HG03039 (cell line): ENCODE measurements around the gene GAB3.

Experiments
- ATAC-seq: cut with Tn5 transposase; IDR thresholded peaks from one replicate; pipeline ENCODE4 v1.9.1; 2021; ENCODE audit warnings: mild to moderate bottlenecking, moderate library complexity; ENCODE audit not compliant: unreplicated experiment

The GAB3 gene, protein sequence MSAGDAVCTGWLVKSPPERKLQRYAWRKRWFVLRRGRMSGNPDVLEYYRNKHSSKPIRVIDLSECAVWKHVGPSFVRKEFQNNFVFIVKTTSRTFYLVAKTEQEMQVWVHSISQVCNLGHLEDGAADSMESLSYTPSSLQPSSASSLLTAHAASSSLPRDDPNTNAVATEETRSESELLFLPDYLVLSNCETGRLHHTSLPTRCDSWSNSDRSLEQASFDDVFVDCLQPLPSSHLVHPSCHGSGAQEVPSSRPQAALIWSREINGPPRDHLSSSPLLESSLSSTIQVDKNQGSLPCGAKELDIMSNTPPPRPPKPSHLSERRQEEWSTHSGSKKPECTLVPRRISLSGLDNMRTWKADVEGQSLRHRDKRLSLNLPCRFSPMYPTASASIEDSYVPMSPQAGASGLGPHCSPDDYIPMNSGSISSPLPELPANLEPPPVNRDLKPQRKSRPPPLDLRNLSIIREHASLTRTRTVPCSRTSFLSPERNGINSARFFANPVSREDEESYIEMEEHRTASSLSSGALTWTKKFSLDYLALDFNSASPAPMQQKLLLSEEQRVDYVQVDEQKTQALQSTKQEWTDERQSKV

DNA sequence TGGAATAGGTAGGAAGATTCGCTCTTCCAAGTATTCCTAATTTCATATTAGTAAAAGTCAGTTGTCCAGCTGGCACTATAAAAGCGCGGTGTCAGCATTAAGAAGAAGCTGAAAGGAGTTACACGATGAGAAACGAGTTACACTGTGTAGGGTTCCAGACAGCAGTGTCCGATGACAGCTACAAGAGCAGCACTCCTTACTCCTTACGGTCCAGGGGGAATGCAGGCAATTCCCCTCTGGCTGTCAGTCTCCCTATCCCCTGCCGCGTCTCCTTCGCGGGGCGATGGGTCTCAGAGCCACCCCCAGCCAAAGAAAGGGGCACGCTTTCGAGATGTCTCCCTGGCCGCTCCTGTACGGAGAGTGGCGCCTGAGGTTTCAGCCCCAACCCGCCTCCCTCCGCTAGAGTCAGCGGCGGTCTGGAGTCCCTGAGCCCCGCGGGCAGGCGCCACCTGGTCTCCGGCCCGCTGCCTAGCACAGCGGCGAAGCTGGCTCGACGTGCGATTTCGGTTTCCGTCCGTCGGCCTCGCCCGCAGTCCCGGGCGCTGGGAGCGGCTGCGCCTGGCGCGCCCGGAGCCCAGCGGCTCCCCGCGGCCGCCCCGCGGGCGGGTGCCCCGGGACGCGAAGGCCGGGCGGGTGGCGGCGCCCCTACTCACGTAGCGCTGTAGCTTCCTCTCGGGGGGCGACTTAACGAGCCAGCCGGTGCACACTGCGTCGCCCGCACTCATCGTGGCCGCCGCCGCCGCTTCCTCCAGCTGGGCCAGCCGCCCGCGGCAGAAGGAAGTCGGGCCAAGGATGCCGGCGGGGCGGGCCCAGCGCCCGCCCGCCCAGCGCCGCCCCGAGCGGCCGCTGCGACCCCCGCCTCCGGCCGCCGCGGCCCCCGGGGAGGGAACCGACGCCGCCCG lies at the start of gene GAB3:
Gene GAB3, minus strand, starts transcription at position 777 of the 902 bp plus-strand sequence. Its CDS starts 52 bp downstream, at position 725.
- no peak for ATAC-seq

DNA sequence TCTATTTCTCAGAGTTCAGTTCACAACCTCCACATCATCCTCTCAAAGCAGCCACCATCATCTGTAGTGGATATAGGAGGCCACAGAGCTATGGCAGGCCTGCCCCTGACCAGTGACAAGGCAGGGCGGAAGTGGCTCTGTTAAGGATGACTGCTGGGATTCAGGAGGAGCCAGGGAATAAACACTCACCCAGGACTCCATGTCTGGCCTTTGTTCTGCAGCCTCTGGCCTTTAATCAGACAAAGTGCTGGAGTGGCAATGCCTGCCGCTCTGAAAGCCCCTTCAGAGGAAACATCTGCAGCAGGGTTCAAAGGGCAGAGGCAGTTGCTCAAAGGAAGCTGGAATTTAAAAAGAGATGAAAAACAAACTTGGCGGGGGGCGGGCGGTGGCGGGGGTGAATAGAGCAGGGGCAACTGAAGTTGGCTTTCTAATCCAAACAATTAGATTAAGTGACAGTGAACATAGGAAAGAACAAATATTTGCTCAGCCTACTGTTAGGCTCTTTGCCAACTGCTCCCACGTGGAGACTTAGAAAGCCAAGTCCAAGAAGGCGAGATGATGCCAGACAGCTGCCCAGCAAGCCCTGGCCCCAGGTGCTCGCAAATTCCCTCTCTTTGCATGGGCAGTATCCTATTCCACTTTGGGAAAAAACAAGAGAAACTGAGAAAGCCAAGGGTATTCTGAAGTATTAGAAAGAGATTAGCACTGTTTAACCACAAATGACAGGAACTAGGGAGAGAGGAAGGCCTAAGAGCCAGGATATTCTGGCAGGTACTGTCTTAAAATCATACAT lies 48.9 kb upstream of the GAB3 start:
- no peak for ATAC-seq

DNA sequence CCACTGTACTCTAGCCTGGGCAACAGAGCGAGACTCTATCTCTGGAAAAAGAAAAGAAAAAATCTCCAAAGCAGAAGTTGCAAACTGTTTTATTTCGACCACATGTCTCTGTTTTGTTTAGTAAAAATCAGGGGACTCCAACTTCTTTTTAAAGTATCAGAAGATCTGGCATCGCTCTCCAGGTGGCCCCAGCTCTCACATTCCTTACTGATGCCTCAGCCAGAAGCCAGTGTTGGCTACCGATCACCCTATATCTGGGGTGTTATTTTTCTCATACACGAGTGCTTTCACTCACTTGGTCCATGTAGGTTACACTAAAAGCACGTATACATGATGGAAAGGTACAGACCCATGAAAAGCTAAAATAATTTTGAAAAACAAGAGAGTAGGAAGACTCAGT lies 46.1 kb upstream of the GAB3 start:
- no peak for ATAC-seq

DNA sequence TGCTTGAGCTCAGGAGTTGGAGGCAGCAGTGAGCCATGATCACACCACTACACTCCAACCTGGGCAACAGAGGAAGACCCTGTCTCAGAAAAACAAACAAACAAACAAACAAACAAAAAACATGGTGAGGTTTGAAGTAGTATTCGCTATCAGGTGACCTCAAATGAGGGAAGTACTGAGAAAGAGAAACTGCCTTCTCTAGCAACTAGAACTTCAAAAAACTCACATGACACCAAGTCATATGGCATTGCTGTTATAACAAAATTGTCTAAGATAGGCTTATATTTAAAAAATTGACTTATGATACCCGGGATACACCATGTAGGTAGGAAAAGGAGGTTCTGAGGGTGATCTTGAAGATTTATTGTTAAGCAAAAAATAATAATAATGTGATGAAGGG lies 44.1 kb upstream of the GAB3 start:
- no peak for ATAC-seq

DNA sequence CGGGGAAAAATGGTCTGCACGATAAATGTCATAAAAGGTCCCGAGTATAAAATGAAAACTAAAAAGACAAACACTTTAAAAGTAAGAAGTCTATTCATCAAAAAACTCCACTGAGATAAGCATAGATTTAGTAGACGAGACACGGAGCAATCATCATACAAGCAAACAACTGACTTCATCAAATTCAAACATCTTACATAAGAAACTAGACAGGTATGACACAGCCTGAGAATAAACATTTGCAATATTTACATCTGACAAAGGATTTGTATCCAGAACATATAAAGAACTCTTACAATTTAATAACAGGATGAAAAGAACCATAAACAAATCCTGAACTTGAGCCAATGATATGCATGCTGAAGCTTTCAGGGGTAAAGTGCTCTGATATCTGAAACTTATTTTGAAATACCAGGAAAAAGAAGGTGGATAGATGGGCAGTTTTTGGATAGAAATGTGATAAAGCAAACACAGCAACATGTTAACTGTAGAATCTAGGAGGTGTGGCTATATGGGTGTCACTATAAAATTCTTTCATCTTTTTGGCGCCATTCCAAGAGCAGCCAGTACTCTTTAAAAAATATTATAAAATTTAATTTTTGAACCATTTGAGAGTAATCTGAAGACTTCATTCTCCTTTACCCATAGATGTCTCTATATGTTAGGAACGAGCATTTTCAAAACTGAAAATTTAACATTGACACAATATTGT lies 42.4 kb upstream of the GAB3 start:
- no peak for ATAC-seq

DNA sequence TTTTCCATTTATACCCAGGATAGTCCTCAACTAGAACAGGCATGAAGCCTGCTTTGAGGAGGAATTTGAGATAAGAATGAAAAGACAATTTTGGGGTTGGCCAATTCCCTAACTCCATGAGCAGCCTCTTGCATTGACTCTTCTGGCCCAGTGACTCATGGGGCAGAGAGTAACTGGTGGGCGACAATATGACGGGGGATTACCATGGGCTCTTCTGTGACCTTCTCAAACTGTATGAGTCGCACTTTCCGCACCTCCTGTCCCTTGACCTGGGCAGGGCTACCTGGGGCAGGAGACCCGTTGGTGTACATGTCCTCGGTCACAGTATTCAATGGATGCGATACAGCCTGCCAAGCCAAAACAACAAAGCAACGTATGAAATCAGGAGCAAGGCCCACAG lies 41.1 kb upstream of the GAB3 start:
- no peak for ATAC-seq

DNA sequence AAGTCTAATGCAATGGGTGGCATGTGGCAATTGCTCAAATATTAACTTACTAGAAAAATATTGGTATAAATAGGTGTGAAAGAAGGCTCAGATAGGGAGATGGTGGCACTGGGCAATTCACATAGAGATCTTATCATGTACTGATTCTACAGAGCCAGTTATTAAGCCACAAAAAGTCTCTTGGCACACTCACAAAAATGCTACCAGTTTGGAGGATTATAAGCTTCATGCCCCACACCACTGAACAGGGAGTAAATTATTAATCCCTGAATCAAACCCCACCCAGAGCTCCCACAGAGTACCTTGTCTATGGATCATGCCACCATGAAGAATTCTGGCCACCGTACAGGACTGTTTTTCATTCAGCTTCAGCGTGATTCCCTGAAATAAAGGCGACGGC lies 40.6 kb upstream of the GAB3 start:
- no peak for ATAC-seq

DNA sequence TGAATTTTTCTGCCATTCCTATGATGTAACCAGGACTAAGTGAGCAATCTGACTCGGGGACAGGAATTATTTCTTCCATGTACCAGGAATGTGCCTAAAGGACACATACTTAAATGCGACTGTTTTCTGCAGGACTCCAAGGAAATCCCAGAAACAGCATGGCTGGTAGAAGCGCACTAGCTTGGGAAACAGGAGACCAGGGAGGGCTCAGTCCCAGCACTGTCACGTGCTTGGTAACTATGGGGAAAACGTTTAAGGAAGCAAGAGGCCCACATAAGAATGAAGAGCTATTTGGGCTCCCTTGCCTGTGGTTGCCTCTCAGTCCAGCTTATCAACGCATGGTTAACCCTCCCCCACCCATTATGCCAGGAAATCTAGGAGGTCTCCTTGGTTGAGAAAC lies 34.8 kb upstream of the GAB3 start:
- no peak for ATAC-seq

DNA sequence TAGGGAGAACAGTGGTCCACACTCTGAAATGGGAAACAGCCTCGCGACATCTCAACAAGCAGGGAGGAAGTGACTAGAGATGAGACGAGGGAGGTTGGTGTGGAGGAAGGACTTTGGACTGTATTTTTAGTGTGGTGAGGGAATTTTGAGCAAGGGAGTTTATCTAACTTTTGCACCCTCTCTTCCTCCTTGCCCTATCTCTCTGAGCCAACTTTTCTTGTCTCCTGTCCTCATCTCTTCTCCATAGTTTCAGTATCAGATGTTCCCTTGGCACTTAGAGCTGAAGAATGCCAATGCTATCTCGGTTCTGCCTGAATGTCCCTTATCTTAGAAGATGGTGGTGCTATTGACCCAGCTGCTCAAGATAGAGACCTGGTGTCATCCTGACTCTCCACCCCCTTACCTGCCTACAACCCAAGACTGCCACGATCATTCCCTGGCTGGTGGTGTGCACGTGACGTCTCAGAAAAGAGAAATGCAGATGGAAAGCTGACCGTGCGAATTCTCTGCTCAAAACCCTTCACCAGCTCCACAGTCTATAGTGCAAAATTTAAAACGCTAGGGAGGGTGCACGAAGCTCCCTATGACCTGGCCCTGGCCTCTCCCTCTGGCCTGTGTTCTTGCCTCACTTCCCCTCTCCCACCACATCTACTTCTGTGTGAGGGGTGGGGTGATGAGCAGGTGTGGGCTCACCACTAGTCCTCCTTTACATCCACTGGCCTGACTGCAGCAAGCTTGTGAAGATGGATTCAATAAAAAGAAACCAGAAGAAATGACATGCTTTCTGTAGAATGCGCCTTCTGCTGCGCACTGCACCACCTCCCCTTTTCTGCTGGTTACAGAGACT lies 33.5 kb upstream of the GAB3 start:
- ATAC-seq, result no peak

DNA sequence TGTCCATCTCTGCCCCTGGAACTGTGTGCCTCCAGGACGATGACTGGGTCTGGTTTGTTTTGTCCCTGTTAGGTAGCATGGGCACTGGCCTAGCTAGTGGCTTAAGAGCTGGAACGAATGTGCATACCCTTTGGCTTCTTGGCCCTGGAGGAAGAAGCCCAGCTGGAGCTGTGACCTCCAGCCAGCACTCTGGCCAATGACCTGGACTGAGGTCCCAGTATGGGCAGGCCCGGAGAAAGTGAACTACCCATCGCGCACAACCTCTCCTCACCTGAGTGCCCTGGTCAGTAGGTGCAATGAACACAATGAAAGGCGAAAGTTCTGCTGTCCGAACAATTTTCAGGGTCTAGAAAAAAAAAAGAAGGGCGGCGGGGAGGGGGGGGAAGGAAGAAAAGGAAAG lies 30.1 kb upstream of the GAB3 start:
- ATAC-seq, result no peak

DNA sequence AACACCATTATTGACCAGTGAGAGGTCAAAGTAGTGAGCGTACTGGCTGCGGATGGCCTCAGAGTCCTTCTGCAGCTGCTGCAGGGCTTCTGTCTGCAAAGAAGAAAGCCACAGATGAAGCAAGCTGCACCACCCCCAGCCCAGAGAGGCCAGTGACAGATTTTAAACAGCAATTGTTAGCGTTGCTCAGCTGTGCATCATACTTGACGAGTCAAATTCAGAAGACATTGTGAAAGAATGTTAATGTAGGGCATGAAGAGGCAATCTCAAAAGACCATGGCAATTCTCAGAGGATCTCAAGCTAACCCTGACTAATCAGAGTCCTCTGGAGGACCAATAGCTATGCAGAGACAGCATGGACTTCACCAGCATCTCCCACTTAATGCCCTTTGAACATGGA lies 28.4 kb upstream of the GAB3 start:
- ATAC-seq, result no peak

DNA sequence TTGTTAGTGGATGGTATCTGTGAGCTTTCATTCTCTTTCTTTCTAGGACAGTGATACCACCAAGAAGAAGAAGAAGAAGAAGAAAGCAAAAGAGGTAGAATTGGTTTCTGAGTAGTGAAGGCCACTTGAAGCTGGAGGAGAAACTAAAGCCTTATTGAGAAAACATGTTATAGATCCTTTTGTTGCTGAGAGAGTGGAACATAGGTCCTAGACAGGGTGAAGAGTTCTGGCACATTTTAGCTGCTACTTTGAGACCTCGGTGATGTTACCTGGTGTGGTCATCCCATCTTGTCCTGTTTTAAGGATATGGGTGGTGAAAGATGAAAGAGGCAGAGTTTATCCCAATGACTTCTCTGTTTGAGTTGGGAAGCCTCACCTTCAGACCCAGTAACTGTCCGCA lies 25.9 kb upstream of the GAB3 start:
- no peak for ATAC-seq

DNA sequence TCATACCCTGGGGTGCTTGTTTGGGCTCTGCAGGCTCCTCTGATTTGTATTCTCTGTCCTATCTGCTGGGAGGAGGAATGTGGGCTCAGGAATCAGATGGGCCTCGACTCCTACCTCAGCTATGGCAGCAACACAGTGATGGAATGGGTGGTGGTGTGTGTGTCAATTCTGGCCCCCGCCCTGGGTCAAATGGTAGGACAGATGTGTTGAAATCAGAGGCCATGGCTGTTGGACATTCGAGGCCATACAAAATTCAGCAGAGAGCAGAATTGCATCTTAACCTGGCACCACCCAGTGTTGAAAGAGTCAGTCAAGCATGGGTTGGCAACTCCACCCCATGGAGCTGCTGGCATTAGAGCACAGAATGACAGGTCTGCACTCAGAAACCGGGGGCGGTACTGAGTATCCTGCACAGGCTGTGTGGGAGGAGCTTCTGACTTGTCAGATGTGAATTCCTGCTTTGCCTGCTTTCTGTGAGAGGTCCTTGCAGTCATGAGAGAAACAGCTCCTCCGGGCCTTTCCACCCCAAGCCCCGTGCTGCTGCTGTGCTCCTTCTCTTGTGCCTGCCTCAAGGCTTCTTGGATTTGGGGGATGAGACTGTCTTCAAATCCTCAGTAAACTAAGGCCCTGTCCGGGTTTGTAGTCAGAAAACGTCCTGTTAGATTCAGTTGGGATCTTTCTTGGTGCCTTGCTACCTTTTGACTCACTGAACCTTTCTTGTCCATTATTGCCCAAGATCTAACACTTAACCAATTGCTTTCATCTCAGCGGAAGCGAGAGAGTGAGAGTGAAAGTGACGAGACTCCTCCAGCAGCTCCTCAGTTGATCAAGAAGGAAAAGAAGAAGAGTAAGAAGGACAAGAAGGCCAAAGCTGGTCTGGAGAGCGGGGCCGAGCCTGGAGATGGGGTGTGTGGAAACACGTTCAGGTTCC lies 24.8 kb upstream of the GAB3 start:
- ATAC-seq, result no peak

DNA sequence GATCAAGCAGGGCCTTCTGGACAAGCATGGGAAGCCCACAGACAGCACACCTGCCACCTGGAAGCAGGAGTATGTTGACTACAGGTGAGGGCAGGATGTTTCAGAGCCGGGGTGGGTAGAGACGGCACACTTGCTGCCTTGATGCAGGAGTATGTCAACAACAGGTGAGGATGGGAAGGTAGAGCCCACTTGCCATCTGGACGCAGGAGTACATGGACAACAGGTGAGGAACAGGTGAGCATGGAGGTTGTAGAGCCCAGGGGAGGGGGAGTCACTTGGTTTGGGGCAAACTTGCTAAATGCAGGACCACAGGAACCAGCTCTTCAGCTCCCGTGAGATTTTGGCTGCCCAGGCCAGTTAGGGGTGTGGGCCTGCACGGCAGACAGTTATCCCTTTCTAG lies 23.7 kb upstream of the GAB3 start:
- ATAC-seq, result no peak

DNA sequence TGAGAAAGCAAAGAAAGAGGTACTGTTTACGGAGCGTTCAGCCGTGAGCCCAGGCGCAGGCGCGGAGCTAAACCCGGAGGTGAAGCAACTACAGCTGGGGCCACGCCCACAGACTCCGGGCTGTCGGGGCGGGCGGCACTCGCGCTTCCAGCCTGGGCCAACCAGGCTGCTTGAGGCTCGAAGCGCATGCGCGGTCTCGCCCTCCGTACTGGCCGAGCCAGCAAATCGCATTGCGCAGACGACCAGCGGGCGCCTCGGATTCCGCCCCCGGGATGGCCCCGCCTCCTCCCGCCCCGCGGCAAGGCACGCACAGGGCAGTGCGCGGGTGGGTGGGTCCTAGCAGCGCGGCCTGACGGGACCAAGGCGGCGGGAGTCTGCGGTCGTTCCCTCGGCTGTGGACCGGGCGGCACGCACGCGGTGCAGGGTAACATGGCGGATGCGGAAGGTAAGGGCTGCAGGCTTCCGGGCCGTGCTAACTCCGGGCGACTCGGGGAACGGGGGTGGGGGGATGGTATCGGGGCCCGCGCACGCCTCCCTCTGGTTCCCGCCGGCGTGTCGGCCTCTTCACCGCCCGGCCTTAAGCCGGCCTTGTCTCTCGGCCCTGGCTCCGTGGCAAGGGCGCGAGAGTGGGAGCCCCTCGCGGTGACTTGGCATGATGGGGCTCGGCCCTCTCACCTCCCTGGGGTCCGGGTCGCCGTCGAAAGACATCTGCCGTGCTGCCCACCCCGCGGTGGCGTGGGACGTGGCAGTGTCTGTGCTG lies 11.8 kb upstream of the GAB3 start, which contains the start of gene DKC1:
Gene DKC1, plus strand, starts transcription at position 328 of the 760 bp plus-strand sequence. Its CDS starts 102 bp downstream, at position 430.
- ATAC-seq, result peak; percentile 87

DNA sequence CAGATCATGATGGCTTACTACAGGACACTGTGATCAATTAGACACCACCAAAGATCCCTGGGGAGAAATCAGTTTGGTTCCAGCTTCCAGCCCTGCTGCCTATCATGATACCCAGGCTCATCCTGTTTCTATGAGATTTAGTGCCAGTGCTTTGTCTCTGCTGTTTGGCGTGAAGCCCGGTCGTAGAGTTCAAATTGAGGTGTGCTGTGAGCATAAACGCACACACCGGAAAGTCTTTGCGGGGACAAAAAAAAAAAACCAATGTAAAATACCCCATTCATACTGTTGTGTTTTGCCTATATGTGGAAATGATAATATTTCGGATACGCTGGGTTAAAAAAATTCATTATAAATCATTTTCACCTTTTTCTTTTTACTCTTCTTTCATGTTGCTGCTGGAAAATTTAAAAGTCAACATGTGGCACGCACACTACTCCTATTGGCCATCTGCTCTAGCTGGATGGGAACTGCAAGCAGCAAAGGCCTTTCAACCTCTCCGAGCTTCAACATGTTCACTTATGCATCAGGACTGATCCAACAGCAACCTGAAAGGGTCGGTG lies 11.2 kb upstream of the GAB3 start:
- ATAC-seq, result no peak

DNA sequence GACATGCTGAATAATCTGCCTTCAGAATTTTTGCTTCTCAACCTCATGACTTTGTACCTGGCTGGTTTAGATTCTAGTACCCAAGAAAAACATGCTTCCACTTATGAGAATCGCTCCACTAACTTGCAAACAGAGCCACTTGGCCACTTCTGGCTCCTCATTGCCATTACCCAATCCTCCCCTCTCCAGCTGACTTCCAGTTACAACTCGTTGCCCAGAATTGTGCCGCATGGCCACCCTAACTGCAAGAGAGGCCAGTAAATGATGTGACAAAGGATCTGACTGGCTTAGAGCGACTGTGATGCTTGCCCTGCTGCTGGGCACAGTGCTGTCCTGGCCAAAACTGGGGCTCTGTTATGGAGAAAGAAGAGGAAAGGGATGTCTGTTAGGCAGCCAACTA lies 7.8 kb upstream of the GAB3 start:
- no peak for ATAC-seq
